Measurements from ENCODE around the gene PPP3CA.
"Not testable (repeated sequence)": the region's sequence is repeated elsewhere in the genome, so short reads cannot be mapped to it uniquely, and the experiment has no call there.

The PPP3CA gene

GRCh38 chr4:101253121-101253520, 94.2 kb downstream of the PPP3CA start:
- Histone ChIP-seq H3K9ac (ENCODE audit: low read depth, low read length) (no peak overlapping the region), H3K4me3 (ENCODE audit: low read length) (no peak overlapping the region), H3K9me3 (ENCODE audit: insufficient read depth, low read depth, low read length) (no peaks in the 10 kb centered on the region), H3K4me1 (ENCODE audit: insufficient read depth, low read length) (peaks cover 15% of the 10 kb centered on the region), H3K36me3 (ENCODE audit: insufficient read depth, low read length) (no peaks in the 10 kb centered on the region), H3K27me3 (ENCODE audit: insufficient read depth, low read length) (no peaks in the 10 kb centered on the region), H3K27ac (ENCODE audit: low read depth, low read length) (no peak overlapping the region)
- no CpG with 5 or more reads among the region's 1 CpG for WGBS

- Histone ChIP-seq H3K27me3 (ENCODE audit: insufficient read depth, low read length) (no peaks in the 10 kb centered on the region), H3K27ac (ENCODE audit: low read depth, low read length) (no peak overlapping the region)
These were observed 94.6 kb downstream of the PPP3CA start for GRCh38 chr4:101252721-101253120.

GRCh38 chr4:101251261-101251660, 96.1 kb downstream of the PPP3CA start:
- Histone ChIP-seq H3K27ac (ENCODE audit: low read depth, low read length) (no peak overlapping the region), H3K4me1 (ENCODE audit: insufficient read depth, low read length) (peaks cover 11% of the 10 kb centered on the region), H3K9ac (ENCODE audit: low read depth, low read length) (no peak overlapping the region), H3K9me3 (ENCODE audit: insufficient read depth, low read depth, low read length) (no peaks in the 10 kb centered on the region), H3K36me3 (ENCODE audit: insufficient read depth, low read length) (no peaks in the 10 kb centered on the region), H3K4me3 (ENCODE audit: low read length) (no peak overlapping the region), H3K27me3 (ENCODE audit: insufficient read depth, low read length) (no peaks in the 10 kb centered on the region)
- no CpG with 5 or more reads among the region's 3 CpGs for WGBS

More at GRCh38 chr4:101252721-101253120, 94.6 kb downstream of the PPP3CA start:
- WGBS: 82% methylated on average over 2 of the region's 2 CpGs
- H3K4me1 ChIP-seq (ENCODE audit: insufficient read depth, low read length): peaks cover 15% of the 10 kb centered on the region
- no peak overlapping the region for H3K4me3 ChIP-seq (ENCODE audit: low read length)
- no peaks in the 10 kb centered on the region for H3K9me3 ChIP-seq (ENCODE audit: insufficient read depth, low read depth, low read length)
- H3K9ac ChIP-seq (ENCODE audit: low read depth, low read length): no peak overlapping the region
- H3K36me3 ChIP-seq (ENCODE audit: insufficient read depth, low read length): no peaks in the 10 kb centered on the region

- peaks cover 11% of the 10 kb centered on the region for H3K4me1 ChIP-seq (ENCODE audit: insufficient read depth, low read length)
These were observed 103.0 kb downstream of the PPP3CA start for GRCh38 chr4:101244349-101244748.

GRCh38 chr4:101242441-101242840, 104.9 kb downstream of the PPP3CA start:
- Histone ChIP-seq H3K4me3 (ENCODE audit: low read length) (no peak overlapping the region), H3K27me3 (ENCODE audit: insufficient read depth, low read length) (no peaks in the 10 kb centered on the region), H3K27ac (ENCODE audit: low read depth, low read length) (no peak overlapping the region), H3K9ac (ENCODE audit: low read depth, low read length) (no peak overlapping the region), H3K36me3 (ENCODE audit: insufficient read depth, low read length) (no peaks in the 10 kb centered on the region), H3K9me3 (ENCODE audit: insufficient read depth, low read depth, low read length) (no peaks in the 10 kb centered on the region), H3K4me1 (ENCODE audit: insufficient read depth, low read length) (peaks cover 18% of the 10 kb centered on the region)
- WGBS: 100% methylated on average over 1 of the region's 1 CpG

More at GRCh38 chr4:101244349-101244748, 103.0 kb downstream of the PPP3CA start:
- WGBS: 84% methylated on average over 5 of the region's 5 CpGs
- H3K4me3 ChIP-seq (ENCODE audit: low read length): no peak overlapping the region
- H3K9me3 ChIP-seq (ENCODE audit: insufficient read depth, low read depth, low read length): no peaks in the 10 kb centered on the region
- H3K27ac ChIP-seq (ENCODE audit: low read depth, low read length): no peak overlapping the region
- H3K36me3 ChIP-seq (ENCODE audit: insufficient read depth, low read length): no peaks in the 10 kb centered on the region
- H3K27me3 ChIP-seq (ENCODE audit: insufficient read depth, low read length): no peaks in the 10 kb centered on the region
- no peak overlapping the region for H3K9ac ChIP-seq (ENCODE audit: low read depth, low read length)

GRCh38 chr4:101240099-101240498, 107.2 kb downstream of the PPP3CA start:
- Histone ChIP-seq H3K9ac (ENCODE audit: low read depth, low read length) (no peak overlapping the region), H3K27me3 (ENCODE audit: insufficient read depth, low read length) (no peaks in the 10 kb centered on the region), H3K4me3 (ENCODE audit: low read length) (no peak overlapping the region), H3K27ac (ENCODE audit: low read depth, low read length) (no peak overlapping the region), H3K4me1 (ENCODE audit: insufficient read depth, low read length) (peaks cover 17% of the 10 kb centered on the region), H3K36me3 (ENCODE audit: insufficient read depth, low read length) (no peaks in the 10 kb centered on the region), H3K9me3 (ENCODE audit: insufficient read depth, low read depth, low read length) (no peaks in the 10 kb centered on the region)
- 90% methylated on average over 2 of the region's 3 CpGs for WGBS

- H3K36me3 ChIP-seq (ENCODE audit: insufficient read depth, low read length): no peaks in the 10 kb centered on the region
- H3K4me3 ChIP-seq (ENCODE audit: low read length): no peak overlapping the region
- H3K27ac ChIP-seq (ENCODE audit: low read depth, low read length): no peak overlapping the region
- peaks cover 14% of the 10 kb centered on the region for H3K4me1 ChIP-seq (ENCODE audit: insufficient read depth, low read length)
- no peak overlapping the region for H3K9ac ChIP-seq (ENCODE audit: low read depth, low read length)
- no peaks in the 10 kb centered on the region for H3K9me3 ChIP-seq (ENCODE audit: insufficient read depth, low read depth, low read length)
- no peaks in the 10 kb centered on the region for H3K27me3 ChIP-seq (ENCODE audit: insufficient read depth, low read length)
- WGBS: 100% methylated on average over 1 of the region's 1 CpG
These were observed 107.7 kb downstream of the PPP3CA start for GRCh38 chr4:101239665-101240064.

GRCh38 chr4:101238706-101239105, 108.6 kb downstream of the PPP3CA start:
- Histone ChIP-seq H3K27ac (ENCODE audit: low read depth, low read length) (no peak overlapping the region), H3K4me1 (ENCODE audit: insufficient read depth, low read length) (peaks cover 7% of the 10 kb centered on the region; the same call in 1 of the 2 replicates)

GRCh38 chr4:101237773-101238172, 109.6 kb downstream of the PPP3CA start:
- Histone ChIP-seq H3K4me1 (ENCODE audit: insufficient read depth, low read length) (peaks cover 12% of the 10 kb centered on the region; the same call in 1 of the 2 replicates), H3K4me3 (ENCODE audit: low read length) (no peak overlapping the region), H3K9ac (ENCODE audit: low read depth, low read length) (no peak overlapping the region), H3K27me3 (ENCODE audit: insufficient read depth, low read length) (no peaks in the 10 kb centered on the region), H3K27ac (ENCODE audit: low read depth, low read length) (no peak overlapping the region), H3K36me3 (ENCODE audit: insufficient read depth, low read length) (no peaks in the 10 kb centered on the region), H3K9me3 (ENCODE audit: insufficient read depth, low read depth, low read length) (no peaks in the 10 kb centered on the region)
- 90% methylated on average over 1 of the region's 3 CpGs for WGBS

More at GRCh38 chr4:101238706-101239105, 108.6 kb downstream of the PPP3CA start:
- Histone ChIP-seq H3K27me3 (ENCODE audit: insufficient read depth, low read length) (no peaks in the 10 kb centered on the region), H3K9ac (ENCODE audit: low read depth, low read length) (no peak overlapping the region), H3K36me3 (ENCODE audit: insufficient read depth, low read length) (no peaks in the 10 kb centered on the region), H3K4me3 (ENCODE audit: low read length) (no peak overlapping the region), H3K9me3 (ENCODE audit: insufficient read depth, low read depth, low read length) (no peaks in the 10 kb centered on the region)
- WGBS: 88% methylated on average over 3 of the region's 3 CpGs

- peaks cover 12% of the 10 kb centered on the region; the same call in 1 of the 2 replicates for H3K4me1 ChIP-seq (ENCODE audit: insufficient read depth, low read length)
- H3K9ac ChIP-seq (ENCODE audit: low read depth, low read length): no peak overlapping the region
- H3K4me3 ChIP-seq (ENCODE audit: low read length): no peak overlapping the region
- WGBS: 95% methylated on average over 1 of the region's 2 CpGs
- H3K36me3 ChIP-seq (ENCODE audit: insufficient read depth, low read length): no peaks in the 10 kb centered on the region
- no peaks in the 10 kb centered on the region for H3K27me3 ChIP-seq (ENCODE audit: insufficient read depth, low read length)
- H3K27ac ChIP-seq (ENCODE audit: low read depth, low read length): no peak overlapping the region
- no peaks in the 10 kb centered on the region for H3K9me3 ChIP-seq (ENCODE audit: insufficient read depth, low read depth, low read length)
These were observed 111.2 kb downstream of the PPP3CA start for GRCh38 chr4:101236097-101236496.

GRCh38 chr4:101234141-101234540, 113.2 kb downstream of the PPP3CA start:
- H3K36me3 ChIP-seq (ENCODE audit: insufficient read depth, low read length); H3K4me1 ChIP-seq (ENCODE audit: insufficient read depth, low read length); H3K27me3 ChIP-seq (ENCODE audit: insufficient read depth, low read length); H3K9ac ChIP-seq (ENCODE audit: low read depth, low read length); H3K9me3 ChIP-seq (ENCODE audit: insufficient read depth, low read depth, low read length); H3K27ac ChIP-seq (ENCODE audit: low read depth, low read length); H3K4me3 ChIP-seq (ENCODE audit: low read length): not testable (repeated sequence)

Data from HUES64 (cell line).